Suppressor macrophage (primary cell): ENCODE measurements around the gene NOP14.

Experiments used
- DNase-seq, 4 experiments: peaks; one replicate each; pipeline ENCODE4 v3.0.0-alpha.2; 2020 to 2022

Gene NOP14

DNA sequence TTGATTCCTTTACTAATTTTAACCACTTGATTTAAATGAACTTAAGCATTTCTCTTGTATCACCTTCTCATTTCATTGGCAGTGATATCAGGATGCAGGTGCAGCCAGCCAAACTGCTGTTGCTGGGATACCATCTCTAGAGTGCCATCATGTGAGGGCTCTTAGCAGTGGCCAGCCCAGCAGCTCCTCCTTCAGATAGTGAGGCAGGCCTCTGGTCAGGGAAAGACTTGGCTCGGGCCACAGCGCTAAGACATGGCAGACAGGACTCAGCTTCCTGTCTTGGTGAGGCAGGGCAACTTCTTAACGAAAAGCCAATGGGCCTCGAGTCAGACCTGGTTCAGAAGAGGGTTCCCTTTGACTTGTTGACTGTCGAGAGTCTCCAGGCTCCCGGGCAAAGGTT is 50.0 kb downstream of the NOP14 start:
- no peak for DNase-seq

DNA sequence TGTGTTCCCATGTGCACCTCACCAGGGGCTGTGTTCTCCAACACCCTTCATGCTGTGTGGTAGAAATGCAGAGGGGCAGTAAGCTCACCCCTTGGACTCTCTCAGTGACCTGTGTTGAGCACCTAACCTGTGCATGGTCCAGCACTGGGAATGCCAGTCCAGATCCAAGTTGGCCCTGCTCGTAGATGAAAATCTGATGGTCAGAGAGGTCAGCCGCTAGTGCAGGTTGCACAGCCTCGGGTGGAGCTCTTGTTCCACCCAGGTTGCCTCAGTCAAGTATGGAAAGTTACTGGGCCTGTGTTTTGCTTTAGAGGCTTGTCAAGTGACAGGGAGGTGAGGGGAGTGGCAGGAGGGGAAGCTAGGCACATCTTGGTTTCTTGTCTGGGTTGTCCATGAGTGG is 51.3 kb downstream of the NOP14 start:
- DNase-seq = no peak

DNA sequence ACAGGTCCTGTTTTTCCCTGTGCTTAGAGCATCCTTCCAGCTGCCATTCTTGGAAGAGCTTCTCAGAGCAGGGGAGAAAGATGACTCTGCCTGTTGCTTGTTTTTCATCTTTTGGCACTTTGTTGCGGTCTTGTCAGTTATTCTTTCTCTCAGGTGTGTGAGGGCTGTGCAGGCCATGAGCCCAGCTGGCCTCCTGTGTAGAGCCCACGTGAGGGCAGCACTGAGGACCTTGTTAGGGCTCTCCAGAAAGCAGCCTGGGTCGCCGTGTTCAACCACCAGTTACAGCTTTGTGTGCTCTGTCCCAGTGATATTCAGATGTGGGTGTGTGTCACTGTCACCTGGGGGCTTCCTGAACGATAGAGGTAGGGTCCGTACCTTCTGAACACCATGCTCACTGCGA is 52.8 kb downstream of the NOP14 start:
- no peak for DNase-seq

DNA sequence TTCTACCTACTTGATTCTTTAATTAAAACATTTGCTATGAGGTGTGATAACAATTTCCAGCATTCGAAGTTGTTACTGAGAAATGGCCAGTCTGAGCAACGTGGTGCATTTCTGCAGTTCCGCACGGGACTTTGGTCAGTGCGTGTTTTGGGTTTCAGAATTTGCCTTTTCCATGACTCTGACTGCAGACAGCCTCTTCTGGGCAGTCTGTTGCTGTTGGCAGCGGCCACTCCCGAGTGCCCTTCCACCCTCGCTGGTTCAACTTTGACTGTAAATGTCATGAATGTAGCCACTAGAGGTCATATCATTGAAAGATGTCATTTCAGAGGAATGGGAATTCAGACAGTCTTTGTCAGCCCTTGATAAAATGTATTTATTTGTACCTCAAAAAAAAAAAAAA is 53.6 kb downstream of the NOP14 start:
- no peak for DNase-seq

DNA sequence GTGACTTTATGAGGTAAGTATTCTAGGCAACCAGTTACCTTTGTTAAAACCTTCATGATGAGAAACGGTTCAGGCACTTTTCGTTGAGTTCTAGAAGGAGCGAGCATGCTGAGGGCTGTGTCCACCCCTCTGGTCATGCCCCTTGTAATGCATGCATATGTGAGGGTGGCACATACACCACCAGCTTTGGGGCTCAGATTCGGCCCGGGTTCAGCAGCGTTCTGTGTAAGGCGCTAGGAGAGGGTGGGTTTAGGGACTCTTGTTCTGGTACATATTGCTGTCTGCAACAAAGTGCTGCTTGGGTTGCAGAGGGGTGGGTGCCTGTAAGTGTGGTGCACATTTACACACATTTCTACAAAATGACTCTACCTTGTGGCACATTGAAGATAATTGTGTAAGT is 54.5 kb downstream of the NOP14 start:
- DNase-seq = no peak

DNA sequence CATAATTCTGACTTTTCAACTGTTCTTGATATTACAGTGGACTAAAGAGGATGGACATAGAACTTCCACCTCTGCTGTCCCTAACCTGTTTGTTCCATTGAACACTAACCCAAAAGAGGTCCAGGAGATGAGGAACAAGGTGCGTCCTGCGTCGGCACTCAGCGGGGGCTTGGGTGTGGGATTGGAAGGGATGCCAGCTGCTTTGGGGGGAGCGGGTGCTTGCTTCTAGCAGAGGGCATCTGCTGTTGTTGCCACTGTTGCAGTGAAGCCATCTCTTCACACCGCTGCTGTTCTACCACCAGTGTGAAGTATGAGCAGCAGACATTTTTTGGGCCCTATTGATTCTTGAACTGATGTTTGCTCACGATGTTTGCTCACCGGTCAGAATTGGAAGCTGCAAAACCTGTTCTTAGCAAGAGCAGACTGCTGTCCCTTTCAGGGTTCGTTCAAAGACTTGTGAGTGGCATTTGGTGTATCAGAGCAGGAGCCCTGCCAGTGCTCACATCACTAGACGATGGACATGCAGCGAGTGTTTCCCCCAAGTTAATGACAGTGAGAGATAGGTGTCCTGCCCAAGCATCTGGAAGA is 55.4 kb downstream of the NOP14 start:
- no peak for DNase-seq

DNA sequence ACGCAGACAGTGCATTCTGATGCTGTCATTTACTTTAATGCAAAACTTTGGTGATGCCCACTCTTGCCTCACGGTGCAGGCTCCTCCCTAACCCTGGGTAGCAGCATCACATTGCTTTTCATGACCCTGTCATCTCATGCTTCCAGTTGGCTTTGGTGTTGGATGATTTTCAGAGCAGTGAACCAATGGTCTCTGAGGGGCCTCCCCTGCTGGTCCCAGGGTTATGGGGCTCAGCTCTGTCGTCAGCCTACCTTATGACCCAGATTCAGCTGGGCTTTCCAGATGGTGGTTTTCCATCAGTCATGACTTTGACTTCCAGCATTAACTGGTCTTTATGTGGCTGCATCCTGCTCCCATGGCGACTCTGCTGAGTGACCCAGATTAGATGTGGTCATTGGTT is 56.0 kb downstream of the NOP14 start:
- no peak for DNase-seq

DNA sequence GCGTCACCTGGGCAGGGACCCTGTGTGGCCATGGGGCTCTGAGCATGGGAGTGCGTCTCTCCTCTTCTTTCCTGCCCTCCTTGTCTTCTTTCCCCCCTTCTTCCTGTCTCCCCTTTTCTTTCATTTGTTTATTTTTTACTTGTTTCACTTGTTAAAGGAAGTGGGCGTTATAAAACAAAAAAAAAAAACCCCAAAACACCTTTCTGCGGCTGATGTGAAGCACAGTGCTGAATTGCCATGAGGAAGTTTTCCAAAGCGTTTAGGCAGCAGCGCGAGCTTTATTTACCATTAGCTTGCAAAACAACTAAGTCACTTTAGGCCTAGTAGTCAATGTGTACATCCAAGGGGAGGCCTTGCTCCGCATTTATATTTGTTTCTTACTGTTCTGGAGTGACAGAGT is 57.0 kb downstream of the NOP14 start:
- DNase-seq = no peak

DNA sequence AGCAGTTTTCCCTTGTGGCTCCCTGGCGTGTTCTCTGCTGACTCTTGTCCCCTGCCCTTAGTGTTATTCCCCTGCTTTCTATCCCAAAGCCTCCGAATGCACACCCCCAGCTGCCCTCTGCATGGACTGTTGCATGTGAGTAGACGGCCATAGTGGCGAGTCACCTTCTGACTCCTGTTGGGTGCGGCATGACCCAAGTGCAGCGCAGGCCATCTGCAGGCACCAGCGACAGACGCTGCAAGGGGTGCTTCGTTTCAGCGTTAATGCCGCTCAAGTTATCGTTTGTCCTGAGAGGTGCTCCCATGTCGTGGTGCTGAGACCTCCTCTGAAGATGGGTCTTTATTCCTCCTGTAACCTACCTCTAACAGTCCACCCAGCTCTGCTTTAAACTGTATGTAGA is 57.7 kb downstream of the NOP14 start:
- DNase-seq = no peak

DNA sequence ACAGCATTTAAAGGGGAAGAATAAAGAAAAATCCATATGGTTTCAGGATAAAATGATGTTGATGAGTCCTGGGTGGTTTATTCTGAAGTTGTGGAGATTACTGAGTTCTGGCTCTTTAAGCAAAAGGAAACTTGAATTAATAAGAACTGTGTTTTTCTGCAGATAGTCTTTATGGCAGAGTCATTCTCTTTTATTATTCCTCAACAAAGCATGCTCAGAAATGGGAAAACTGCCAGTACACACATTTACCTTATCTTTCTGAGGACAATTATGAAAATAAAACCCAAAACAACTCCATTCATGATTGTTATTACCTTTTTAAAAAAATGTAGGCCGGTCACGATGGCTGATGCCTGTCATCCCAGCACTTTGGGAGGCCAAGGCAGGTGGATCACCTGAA is 61.1 kb downstream of the NOP14 start:
- DNase-seq = no peak

DNA sequence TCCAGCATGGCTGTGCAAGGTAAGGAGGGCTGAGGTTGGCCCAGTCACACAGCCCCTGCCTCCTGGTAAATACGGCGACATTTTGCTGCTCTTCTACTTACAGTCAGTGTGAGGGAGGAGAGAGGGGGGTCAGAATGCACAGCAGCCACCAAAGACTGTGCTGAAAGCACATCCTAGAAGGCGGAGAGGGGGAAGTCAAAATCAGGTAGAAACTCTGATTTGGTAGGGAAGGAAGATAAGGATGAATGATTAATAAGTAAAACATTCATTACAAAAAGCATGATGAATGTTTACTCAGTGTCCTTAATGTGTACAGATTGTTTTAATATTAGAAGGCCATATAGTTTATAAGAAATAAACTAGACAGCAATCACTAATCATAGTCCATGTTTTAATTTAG is 62.0 kb downstream of the NOP14 start:
- no peak for DNase-seq

DNA sequence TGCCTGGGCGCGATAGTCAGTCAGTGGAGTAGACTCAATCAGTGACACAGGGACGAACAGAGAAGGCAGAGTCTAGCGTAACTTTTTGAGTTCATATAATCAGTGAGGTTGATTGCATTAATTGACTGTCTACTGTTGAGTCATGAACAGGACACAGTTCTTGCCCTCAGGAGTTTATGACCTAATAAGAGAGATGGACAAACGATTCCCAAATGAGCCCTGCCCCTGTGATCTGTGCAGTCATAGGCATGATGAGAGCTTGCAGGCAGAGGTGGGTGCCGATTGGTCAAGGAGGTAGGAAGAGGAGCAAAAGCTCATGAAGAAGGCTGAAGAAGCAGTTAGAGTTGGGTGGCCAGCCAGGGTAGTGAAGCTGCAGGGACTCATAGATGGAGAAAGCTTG is 62.5 kb downstream of the NOP14 start:
- no peak for DNase-seq

DNA sequence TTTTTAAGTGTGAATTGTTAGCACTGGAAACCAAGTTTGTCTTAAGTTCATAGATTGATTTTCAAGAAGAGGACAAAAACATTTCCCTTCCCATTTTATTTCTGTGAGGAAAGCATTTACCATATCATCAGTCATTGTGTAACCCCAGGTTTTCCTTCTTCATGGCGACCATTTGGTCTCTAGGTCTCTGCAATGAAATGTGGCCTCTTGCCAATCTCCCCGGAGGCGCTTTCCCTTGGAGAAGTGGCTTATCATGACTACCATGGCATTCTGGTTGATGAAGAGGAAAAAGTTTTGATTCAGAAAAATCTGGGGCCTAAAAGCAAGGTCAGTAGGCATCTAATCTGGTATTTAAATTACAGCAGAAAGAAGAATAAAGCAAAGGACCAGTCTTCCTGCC is 65.2 kb downstream of the NOP14 start:
- DNase-seq = no peak

DNA sequence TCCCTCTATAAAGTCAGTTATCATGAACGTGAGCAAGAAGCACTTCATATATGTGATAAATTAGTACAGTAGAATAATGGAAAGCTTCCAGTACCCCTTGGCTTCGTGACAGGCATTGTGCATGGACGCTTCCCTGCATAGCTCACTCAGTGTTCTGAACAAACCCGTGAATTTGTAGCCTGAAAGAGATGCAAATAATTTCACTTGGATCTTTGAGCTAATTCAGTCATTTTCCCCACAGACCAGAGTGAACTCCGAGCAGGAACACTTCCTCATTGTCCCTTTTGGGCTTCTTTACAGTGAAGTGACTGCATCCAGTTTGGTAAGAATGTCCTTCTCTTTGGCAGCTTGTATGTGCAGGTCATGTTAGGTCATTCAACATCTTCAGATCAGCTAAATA is 69.4 kb downstream of the NOP14 start:
- DNase-seq = peak; percentile 12 to 52 (median 34)

DNA sequence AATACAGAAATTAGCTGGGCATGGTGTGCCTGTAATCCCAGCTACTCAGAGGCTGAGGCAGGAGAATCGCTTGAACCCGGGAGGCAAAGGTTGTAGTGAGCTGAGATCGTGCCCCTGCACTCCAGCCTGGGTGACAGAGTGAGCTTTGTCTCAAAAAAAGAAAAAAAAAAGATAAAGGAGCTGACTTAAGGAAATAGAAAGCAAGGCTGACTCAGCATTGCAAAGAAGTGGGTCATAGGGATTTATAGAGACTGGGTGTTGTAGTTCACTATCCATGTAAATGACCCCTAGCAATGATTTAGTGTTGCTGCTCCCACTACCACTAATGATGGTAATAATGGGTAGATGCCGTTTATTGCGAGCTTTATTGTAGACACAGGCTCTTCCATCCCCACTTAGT is 71.9 kb downstream of the NOP14 start:
- peak in 1 of 4 experiments; percentile 21 for DNase-seq

DNA sequence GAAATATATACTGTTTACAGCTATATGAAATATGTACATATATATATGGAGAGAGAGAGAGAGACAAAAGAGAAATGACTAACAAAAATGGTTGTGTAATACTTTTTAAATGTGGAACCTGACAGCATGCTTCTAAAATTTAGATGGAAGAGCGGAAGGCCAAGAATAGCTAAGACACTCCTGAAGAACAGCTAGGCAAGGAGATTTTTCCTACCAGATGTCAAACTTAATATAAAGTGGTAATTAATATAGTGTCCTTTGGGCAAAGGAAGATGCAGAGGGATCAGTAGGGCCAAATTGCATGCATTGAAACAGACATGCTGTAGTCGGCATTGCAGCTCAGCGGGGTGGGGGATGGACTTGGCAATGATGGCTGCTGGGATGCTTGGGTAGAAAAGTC is 74.3 kb downstream of the NOP14 start:
- DNase-seq = peak in 3 of 4 experiments; percentile 12 to 56 (median 48)
